ENCODE results near the gene PRKCB.
A peak's percentile ranks its signal among the peaks of the same experiment; 100 is the strongest.

The PRKCB gene

DNA sequence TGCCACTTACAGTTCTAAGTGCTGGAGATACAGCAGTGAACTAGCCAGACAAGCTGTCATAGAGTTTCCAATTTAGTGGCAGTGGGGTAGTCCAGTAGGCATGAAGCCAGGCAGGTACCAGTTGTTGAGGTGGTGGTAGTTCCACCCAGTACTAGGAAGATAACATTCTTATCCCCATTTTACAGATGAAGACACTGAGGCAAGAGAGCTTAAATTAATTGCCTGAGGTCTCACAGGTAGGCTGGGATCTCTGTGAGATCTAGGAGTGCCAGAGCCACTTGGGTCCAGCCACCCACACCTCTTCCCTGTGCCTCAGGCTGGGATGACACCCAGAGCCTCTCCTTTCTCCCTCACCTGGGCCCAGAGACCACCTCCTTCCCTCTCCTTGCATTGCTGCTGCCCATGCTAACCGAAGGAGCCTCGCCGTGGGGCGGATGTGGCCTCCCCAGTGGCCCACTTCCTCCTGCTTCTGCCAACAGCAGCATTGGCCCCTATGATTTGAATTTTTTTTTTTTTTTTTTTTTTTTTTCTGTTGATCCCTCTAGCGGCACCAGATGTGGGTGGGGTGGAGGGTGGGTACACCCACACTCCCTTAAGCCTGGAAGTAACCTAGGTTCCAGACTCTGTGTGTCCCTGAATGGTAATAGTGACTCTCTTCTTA is 114.0 kb downstream of the PRKCB start:
- Mint-ChIP-seq H3K9me3 (no peaks in the 10 kb centered on the region), H3K27ac (peak overlapping the region; percentile 74), H3K36me3 (peaks cover 28% of the 10 kb centered on the region), H3K4me1 (peaks cover 93% of the 10 kb centered on the region), H3K27me3 (no peaks in the 10 kb centered on the region), H3K4me3 (peak overlapping the region; percentile 57)
- peak; percentile 91 for ATAC-seq

DNA sequence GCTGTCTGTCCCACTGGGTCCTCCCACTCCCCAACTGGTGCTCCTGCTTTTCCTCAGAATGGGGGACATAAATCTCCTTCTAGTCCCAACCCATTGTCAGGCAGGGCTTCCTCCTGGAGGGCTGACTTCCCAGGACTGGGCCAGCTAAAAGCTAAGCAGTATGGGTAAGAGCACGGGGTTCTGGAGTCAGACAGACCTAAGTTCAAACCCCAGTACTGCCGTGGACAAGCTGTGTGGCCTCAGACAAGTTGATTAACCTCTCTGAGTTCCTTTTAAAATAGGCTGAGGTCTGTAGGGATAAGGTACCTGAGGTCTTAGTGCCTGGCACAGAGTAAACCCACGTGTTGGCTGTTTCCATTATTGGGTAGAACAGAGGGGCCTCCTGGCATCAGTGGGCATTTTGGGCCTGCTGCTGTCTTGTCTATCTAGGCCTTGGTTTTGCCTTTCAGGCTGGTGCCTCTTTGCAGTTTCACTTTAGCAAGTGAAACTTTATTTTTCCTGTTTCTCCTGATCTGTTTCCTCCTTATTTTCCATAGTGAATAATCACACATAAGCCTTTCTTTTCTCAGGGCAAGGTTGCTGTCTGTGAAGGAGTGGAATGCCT is 114.6 kb downstream of the PRKCB start:
- Mint-ChIP-seq H3K36me3 (peaks cover 21% of the 10 kb centered on the region), H3K9me3 (no peaks in the 10 kb centered on the region), H3K27ac (peak overlapping the region; percentile 74), H3K4me1 (peaks cover 93% of the 10 kb centered on the region), H3K27me3 (no peaks in the 10 kb centered on the region), H3K4me3 (no peak overlapping the region)
- ATAC-seq: no peak

DNA sequence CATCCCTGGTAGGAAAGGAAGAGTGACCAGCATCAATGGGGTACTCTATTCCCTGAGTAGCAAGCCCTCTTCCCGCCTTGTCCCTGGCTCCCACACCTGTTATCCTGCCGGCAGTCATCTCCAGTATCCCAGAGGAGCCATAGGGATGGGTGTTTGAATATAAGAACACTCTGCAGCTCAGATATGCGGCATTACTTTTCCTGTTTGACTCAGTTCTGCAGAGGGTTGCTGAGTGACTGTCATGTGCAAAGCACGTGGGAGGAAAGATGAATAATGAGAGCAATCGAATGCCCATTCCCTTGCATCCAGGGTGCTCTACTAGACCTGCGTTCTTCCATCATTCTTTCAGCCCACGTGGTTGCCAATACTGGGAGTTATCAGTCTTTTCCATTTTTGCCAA is 115.1 kb downstream of the PRKCB start:
- ATAC-seq: no peak
- H3K27me3 Mint-ChIP-seq: no peaks in the 10 kb centered on the region
- H3K36me3 Mint-ChIP-seq: peaks cover 18% of the 10 kb centered on the region
- no peaks in the 10 kb centered on the region for H3K9me3 Mint-ChIP-seq
- H3K4me1 Mint-ChIP-seq: peaks cover 93% of the 10 kb centered on the region
- no peak overlapping the region for H3K4me3 Mint-ChIP-seq
- peak overlapping the region; percentile 74 for H3K27ac Mint-ChIP-seq

DNA sequence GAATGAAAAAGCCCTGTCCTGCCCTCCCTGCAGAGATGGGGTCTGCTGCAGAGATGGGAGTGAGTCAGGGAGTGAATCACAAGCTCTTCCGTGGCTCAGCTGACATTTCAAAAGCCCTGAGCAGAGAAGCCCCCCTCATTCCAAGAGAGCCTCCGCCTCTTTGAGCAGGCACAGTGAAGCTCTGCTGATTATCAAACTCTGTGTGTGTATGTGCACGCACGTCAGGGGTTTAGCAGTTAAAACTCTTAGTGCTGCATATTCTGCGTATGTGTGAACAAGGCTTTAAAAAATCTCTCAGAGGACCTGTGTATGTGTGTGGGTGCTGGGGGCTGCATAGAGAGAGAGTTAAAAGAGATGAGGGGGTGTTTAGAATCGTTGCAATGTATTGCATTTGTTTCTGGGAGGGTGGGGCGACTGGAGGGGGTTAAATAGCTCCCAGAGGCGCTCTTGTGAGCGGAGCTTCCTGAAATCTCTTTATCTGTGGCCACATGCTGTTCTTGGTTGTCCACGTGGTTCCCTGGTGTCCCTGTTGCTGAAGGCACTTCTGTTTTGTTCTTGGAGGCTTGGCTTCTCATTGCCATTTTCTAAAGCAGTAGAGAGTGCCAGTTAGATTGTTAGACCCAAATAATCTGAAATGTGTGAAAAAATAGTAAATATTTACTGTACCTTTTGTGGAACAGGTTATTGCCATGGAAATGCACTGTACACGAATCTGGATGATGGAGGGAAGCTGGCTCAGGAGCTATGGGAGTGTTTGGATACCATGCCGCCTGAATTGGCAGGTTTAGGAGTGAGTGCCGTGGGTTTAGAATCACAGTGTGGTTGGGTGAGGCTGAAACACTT is 116.6 kb downstream of the PRKCB start:
- Mint-ChIP-seq H3K4me1 (peaks cover 90% of the 10 kb centered on the region), H3K27ac (peak overlapping the region; percentile 74), H3K4me3 (no peak overlapping the region), H3K36me3 (peaks cover 18% of the 10 kb centered on the region), H3K27me3 (no peaks in the 10 kb centered on the region), H3K9me3 (no peaks in the 10 kb centered on the region)
- ATAC-seq: no peak

DNA sequence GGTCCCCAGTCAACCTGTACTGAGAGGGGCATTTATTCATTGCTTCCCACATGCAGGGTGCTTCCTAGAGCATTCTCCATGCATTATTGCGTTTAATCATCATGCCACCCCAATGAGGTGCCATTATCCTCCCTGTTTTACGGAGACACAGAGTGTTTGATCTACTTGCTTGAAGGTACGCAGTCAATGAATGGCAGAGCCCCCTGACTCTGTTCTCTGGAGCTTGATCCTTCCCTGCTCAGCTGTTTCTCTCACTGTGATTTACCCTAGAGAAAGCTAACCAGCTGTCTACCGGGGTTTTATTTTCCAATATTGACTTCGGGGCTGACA is 117.2 kb downstream of the PRKCB start:
- Mint-ChIP-seq H3K4me1 (peaks cover 90% of the 10 kb centered on the region), H3K27ac (peak overlapping the region; percentile 74), H3K27me3 (no peaks in the 10 kb centered on the region), H3K4me3 (no peak overlapping the region), H3K9me3 (no peaks in the 10 kb centered on the region), H3K36me3 (peaks cover 18% of the 10 kb centered on the region)
- no peak for ATAC-seq

DNA sequence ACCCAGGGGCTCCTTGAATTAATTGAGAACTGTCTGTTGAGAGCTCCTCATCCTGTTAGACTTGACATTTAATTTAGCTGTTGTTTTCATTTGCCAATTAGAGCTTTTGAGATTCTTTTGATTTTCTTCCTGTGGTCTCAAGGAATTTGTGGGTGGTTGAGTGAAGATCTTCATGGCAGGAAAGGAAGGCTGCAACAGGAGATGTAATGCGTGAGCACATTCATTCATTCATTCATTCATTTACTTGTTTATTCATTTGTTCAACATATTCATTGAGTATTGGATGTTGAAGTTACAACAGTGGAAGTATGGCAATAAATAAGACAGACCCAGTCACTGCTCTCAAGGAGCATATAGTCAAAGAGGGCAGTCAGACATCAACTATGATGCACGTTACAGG is 117.7 kb downstream of the PRKCB start:
- Mint-ChIP-seq H3K36me3 (peaks cover 18% of the 10 kb centered on the region), H3K9me3 (no peaks in the 10 kb centered on the region), H3K27me3 (no peaks in the 10 kb centered on the region), H3K27ac (peak overlapping the region; percentile 74), H3K4me1 (peaks cover 90% of the 10 kb centered on the region), H3K4me3 (no peak overlapping the region)
- ATAC-seq: no peak

DNA sequence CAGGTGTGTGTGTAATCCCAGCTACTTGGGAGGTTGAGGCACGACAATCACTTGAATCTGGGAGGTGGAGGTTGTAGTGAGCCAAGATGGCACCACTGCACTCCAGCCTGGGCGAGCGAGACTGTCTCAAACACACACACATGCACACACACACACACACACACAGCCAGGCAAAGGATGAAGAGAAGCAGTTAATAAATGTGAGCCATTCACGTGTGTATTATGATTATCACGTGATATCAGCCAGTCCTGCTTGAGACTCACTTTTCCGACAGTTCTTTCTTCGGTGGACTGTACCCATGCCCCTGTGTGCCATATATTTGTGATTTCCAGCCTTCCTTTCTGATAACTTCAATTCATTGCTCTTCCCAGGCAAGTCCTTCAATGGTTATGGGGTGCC is 119.3 kb downstream of the PRKCB start:
- H3K4me1 Mint-ChIP-seq: peaks cover 91% of the 10 kb centered on the region
- no peak for ATAC-seq
- H3K27me3 Mint-ChIP-seq: no peaks in the 10 kb centered on the region
- no peaks in the 10 kb centered on the region for H3K9me3 Mint-ChIP-seq
- no peak overlapping the region for H3K4me3 Mint-ChIP-seq
- H3K27ac Mint-ChIP-seq: peak overlapping the region; percentile 87
- H3K36me3 Mint-ChIP-seq: peaks cover 18% of the 10 kb centered on the region

DNA sequence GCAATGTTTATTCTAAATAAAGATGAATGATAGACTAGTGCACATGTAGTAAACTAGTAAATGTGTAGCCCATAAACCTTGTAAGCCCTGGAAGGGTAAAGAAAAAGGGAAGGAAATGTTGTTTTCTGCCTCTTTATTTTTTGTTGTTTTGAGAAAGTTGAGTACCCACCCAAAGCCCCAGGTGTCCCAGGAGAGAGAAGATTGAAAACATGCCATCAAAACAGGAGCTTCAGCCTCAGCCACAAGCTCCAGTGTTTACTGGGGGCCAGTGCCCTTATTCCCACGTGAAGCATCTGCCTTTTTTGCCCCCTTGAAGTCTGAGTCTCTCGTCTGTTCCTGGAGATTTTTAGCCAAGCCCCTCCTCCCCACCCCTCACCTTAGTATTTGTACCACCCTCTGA is 121.5 kb downstream of the PRKCB start:
- H3K9me3 Mint-ChIP-seq: peaks cover 4% of the 10 kb centered on the region
- peak overlapping the region; percentile 87 for H3K27ac Mint-ChIP-seq
- peaks cover 14% of the 10 kb centered on the region for H3K36me3 Mint-ChIP-seq
- H3K4me1 Mint-ChIP-seq: peaks cover 91% of the 10 kb centered on the region
- H3K27me3 Mint-ChIP-seq: no peaks in the 10 kb centered on the region
- H3K4me3 Mint-ChIP-seq: peak overlapping the region; percentile 42
- peak; percentile 53 for ATAC-seq

DNA sequence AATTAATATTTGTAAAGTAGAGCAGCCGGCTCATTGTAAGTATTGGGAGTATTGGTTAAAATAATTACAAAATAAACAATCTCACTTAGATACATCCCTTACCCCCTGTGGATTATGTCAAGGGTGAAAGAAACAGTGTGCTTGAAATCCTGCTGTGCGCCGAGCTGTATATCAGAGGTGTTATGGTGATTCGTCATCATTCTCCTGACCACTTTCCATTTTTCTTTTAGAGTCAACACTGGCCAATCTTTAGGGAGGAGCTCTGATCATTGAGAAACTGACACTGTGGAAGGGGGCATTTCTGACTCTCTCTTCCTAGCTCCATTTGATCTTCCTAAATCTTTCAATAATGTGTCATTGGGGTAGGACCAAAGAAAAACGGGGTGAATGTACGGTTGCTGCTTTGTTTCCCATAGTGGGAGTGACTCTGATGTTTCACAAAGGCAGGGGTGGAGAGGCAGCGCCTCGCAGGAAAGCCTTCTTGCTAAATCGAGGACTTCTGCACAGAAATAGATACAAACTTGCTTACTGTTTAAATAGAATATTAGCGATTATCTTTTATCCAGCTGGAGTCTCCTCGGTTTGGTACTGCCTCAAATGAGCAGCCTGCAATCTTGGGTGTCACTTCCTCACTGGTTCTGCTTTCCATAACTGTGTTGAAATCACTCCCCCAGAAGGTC is 123.4 kb downstream of the PRKCB start:
- no peaks in the 10 kb centered on the region for H3K27me3 Mint-ChIP-seq
- peak overlapping the region; percentile 87 for H3K27ac Mint-ChIP-seq
- peak overlapping the region; percentile 56 for H3K4me3 Mint-ChIP-seq
- peak; percentile 91 for ATAC-seq
- peaks cover 20% of the 10 kb centered on the region for H3K36me3 Mint-ChIP-seq
- H3K4me1 Mint-ChIP-seq: peaks cover 90% of the 10 kb centered on the region
- H3K9me3 Mint-ChIP-seq: peaks cover 4% of the 10 kb centered on the region

DNA sequence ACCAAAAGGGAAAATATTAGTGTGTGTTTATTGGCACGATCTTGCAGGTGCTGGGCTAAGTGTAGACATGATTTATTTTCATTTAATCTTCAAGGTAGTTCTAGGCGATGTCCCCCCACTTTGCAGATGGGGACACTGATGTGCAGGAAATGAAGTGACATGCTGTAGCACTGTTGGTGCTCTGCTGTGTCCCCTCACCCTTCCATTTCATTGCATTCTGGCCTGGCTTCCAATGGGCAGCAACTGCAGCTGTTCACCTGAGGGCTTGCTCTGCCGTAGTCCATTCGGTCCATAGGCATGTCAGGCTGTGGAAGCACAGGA is 123.9 kb downstream of the PRKCB start:
- ATAC-seq: no peak
- H3K27ac Mint-ChIP-seq: peak overlapping the region; percentile 87
- peaks cover 4% of the 10 kb centered on the region for H3K9me3 Mint-ChIP-seq
- peaks cover 85% of the 10 kb centered on the region for H3K4me1 Mint-ChIP-seq
- H3K36me3 Mint-ChIP-seq: peaks cover 22% of the 10 kb centered on the region
- H3K27me3 Mint-ChIP-seq: no peaks in the 10 kb centered on the region
- peak overlapping the region; percentile 56 for H3K4me3 Mint-ChIP-seq

DNA sequence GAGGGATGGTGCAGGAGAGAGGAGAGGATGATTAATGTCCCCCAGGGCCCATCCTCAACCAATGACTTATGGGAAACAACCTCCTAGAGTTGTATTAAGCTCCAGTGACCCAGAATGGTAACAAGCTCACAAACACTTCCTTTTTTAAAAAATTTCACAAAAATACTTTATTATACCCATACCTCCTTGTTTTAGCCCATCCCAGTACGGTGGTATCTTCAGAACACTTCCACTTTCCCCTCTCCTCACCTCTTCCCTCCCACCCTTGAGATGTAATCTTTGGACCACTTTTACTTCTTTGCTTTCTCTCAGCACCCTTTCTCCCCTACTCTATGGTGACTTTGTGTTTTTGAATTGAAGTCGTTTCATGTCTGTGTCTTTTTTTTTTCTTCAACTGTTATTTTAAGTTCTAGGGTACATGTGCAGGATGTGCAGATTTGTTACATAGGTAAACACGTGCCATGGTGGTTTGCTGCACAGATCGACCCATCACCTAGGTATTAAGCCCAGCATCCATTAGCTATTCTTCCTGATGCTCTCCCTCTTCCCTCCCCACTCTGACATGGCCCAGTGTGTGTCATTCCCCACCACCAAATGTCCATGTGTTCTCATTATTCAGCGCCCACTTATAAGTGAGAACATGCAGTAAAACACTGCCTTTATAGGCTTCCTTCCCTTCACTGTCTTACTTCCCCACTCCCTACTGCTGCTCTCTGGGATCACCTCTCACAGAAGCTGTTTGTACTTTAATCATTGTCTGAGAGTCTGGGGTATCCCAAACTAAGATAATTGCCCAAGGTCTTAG is 124.5 kb downstream of the PRKCB start:
- ATAC-seq: peak; percentile 61
- Mint-ChIP-seq H3K9me3 (peaks cover 4% of the 10 kb centered on the region), H3K27ac (peak overlapping the region; percentile 87), H3K27me3 (no peaks in the 10 kb centered on the region), H3K4me3 (peak overlapping the region; percentile 56), H3K4me1 (peaks cover 79% of the 10 kb centered on the region), H3K36me3 (peaks cover 27% of the 10 kb centered on the region)

DNA sequence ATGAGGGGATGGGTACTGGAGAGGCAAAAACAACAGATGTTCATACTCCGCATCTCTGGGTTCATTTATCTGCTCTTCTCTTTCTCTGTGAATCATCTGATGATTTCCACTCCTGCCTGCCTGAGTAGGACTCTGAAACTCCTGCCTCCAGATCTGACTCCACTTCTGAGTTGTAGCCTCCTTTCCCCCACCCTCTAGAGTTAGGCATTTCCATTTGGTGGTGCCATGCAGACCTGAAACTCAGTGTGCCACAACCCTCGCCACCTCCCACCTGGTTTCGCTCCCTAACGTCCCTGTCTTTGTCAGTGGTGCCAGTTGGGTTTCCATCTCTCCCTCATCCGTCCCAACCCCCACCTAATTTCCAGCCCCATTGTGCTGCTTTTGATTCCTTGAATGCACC is 126.2 kb downstream of the PRKCB start:
- peak overlapping the region; percentile 20 for H3K4me3 Mint-ChIP-seq
- ATAC-seq: peak; percentile 29

DNA sequence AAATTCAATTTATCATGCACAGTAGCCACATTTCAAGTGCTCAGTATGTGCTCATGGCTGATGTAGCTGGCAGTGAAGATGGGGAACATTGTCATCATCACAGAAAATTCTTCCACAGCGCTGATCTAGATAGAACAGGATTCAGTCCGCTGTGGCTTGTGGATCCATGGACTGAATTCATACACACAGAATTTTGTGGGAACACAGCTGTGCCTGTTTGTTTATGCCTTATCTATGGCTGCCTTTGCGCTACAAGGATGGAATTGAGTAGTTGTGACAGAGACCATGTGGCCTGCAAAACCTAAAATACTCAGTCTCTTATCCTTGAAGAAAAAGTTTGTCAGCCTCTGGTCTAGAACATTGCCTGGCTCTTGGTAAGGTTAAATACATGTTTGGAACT is 128.4 kb downstream of the PRKCB start:
- Mint-ChIP-seq H3K27ac (no peak overlapping the region), H3K36me3 (peaks cover 46% of the 10 kb centered on the region), H3K9me3 (peaks cover 4% of the 10 kb centered on the region), H3K4me3 (no peak overlapping the region), H3K4me1 (peaks cover 85% of the 10 kb centered on the region), H3K27me3 (no peaks in the 10 kb centered on the region)
- no peak for ATAC-seq

More for the DNA sequence above, 126.2 kb downstream of the PRKCB start:
- Mint-ChIP-seq H3K4me1 (peaks cover 82% of the 10 kb centered on the region), H3K27me3 (no peaks in the 10 kb centered on the region), H3K36me3 (peaks cover 34% of the 10 kb centered on the region), H3K27ac (peak overlapping the region; percentile 87), H3K9me3 (peaks cover 4% of the 10 kb centered on the region)

DNA sequence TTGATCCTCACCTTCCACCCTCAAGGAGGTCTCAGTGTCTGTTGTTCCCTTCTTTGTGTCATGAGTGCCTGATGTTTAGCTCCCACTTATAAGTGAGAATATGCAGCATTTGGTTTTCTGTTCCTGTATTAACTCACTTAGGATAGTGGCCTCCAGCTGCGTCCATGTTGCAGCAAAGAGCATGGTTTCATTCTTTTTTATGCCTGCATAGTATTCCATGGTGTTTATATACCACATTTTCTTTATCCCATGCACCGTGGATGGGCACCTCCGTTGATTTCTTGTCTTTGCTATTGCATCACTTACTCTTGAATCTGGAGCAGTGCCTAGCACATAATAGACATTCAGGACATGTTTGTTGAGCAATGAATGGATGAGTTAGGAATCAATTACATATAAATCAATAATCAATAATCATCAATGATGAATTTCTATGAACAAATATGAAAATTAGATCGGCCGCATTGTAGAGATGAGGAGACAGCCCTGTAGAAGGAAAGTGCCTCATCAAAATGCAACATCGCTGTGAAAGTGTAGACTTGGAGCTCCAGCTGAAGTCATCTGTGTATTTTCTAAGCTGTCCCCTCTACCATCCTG is 129.5 kb downstream of the PRKCB start:
- H3K9me3 Mint-ChIP-seq: peaks cover 4% of the 10 kb centered on the region
- no peak for ATAC-seq
- no peak overlapping the region for H3K4me3 Mint-ChIP-seq

More for the DNA sequence above, 129.5 kb downstream of the PRKCB start:
- H3K4me1 Mint-ChIP-seq: peaks cover 85% of the 10 kb centered on the region
- H3K27me3 Mint-ChIP-seq: no peaks in the 10 kb centered on the region
- peaks cover 56% of the 10 kb centered on the region for H3K36me3 Mint-ChIP-seq
- peak overlapping the region; percentile 84 for H3K27ac Mint-ChIP-seq

All from stimulated activated memory B cell treated with anti-CD40 and anti-IgM and Interleukin-4, amounts not matched to agents 10 μg/mL and 1 μg/mL and 100 μg/mL, for 72 hours (primary cell).